ENCODE results near the gene XPR1. TPM values are rescaled to one million over a fixed set of nuclear protein-coding genes. Genes with fewer than 3 reads are reported as not detected.

The XPR1 gene
- total and polyA plus RNA-seq, 10 of the 15 experiments (the other 5 are each of a cell fraction or from before 2014, with no cell fraction given): 1.1 to 33.9 (median 11.3) TPM

GRCh38 chr1:180902541-180902940 is 270.7 kb downstream of the XPR1 start:
- RAD21 ChIA-PET (ENCODE audit: unreplicated experiment): interaction anchor here (0.5 kb wide), 1 partner anchor 9 kb away, joined by 3 read pairs; no protein-coding TSS in a partner anchor
- WGBS (ENCODE audit: insufficient coverage, insufficient replicate concordance, low lambda C conversion rate, missing lambda C conversion rate): 45% methylated on average over 3 of the region's 3 CpGs
- no peak overlapping the region for H3K27ac ChIP-seq (ENCODE audit: control insufficient read depth, insufficient read depth)
- ATAC-seq: no peak
- no peak for DNase-seq (ENCODE audit: low read depth, low spot score)
- H3K9ac ChIP-seq (ENCODE audit: control insufficient read depth, insufficient read depth, low read length): no peak overlapping the region
- TF ChIP-seq JUND (IDR thresholded peaks at IDR 0.05; ENCODE audit: low read depth, low read length) (no peak), NFIC (IDR thresholded peaks at IDR 0.05; ENCODE audit: low read depth, low read length) (no peak), IKZF2 (IDR thresholded peaks at IDR 0.05) (no peak), KDM1A (IDR thresholded peaks at IDR 0.05; ENCODE audit: borderline replicate concordance) (no peak), SMARCA5 (IDR thresholded peaks at IDR 0.05) (no peak), BCL3 (IDR thresholded peaks at IDR 0.05; ENCODE audit: borderline replicate concordance, insufficient read depth, low read depth, low read length, poor library complexity, severe bottlenecking) (no peak)
- BruUV-seq (replicated peaks): no TSS peak
- POLR2A ChIA-PET: interaction anchor here (0.6 to 1.5 kb wide), 2 partner anchors 13 to 27 kb away, joined by 4 to 7 read pairs; no protein-coding TSS in a partner anchor
- no peaks in the 10 kb centered on the region; the same call in 1 of the 3 replicates for H3K9me3 ChIP-seq (replicated peaks; ENCODE audit: control insufficient read depth, insufficient read depth, low read length)
- no peak overlapping the region for H2AFZ ChIP-seq (ENCODE audit: control insufficient read depth, low read depth, low read length)
- FAIRE-seq: no peak
- H3K36me3 ChIP-seq (ENCODE audit: control insufficient read depth in 2 of 2, insufficient read depth in 2 of 2, low read length in 1 of 2): no peaks in the 10 kb centered on the region
- CTCF ChIA-PET: interaction anchor here (0.6 to 1.0 kb wide), 3 partner anchors 21 to 287 kb away, joined by 3 to 5 read pairs (median 3); no protein-coding TSS in a partner anchor
- SMC1A ChIA-PET (ENCODE audit: uncharacterized antibody, unreplicated experiment): interaction anchor here (1.0 kb wide), 5 partner anchors 11 to 21 kb away, joined by 3 to 4 read pairs (median 4); partner anchors contain the start of gene KIAA1614
- H3K4me3 ChIP-seq: no peak overlapping the region
- no peaks in the 10 kb centered on the region for H3K79me2 ChIP-seq (ENCODE audit: control insufficient read depth, insufficient read depth, low read length)
- in situ Hi-C loops (cut with MboI) (no loop called here), intact Hi-C loops (cut with micrococcal nuclease; ENCODE audit: unreplicated experiment) (no loop called here)
- no peaks in the 10 kb centered on the region for H3K4me1 ChIP-seq (ENCODE audit: control insufficient read depth, insufficient read depth, low read length)
- H4K20me1 ChIP-seq (ENCODE audit: control insufficient read depth, insufficient read depth): no peaks in the 10 kb centered on the region
- H3K4me2 ChIP-seq (ENCODE audit: control insufficient read depth, insufficient read depth): no peak overlapping the region
- H3K27me3 ChIP-seq (replicated peaks in 1 of 2; ENCODE audit: control insufficient read depth in 2 of 2, insufficient read depth in 2 of 2, low read length in 1 of 2): no peaks in the 10 kb centered on the region
